GM12892 (cell line): Measurements from ENCODE around the gene FER.

Experiments
- POLR2A ChIP-seq: IDR thresholded peaks from 2 replicates; pipeline ENCODE4 v1.6.1; 2011; ENCODE audit warnings: low read depth, low read length, control low read depth
- POLR2AphosphoS5 ChIP-seq: IDR thresholded peaks from 2 replicates; pipeline ENCODE4 v1.6.1; 2011; ENCODE audit warnings: low read depth, low read length, control low read depth
- TAF1 ChIP-seq: IDR thresholded peaks from 2 replicates; pipeline ENCODE4 v1.6.1; 2011; ENCODE audit warnings: low read depth, mild to moderate bottlenecking, control low read depth, low read length, borderline replicate concordance

- TF ChIP-seq POLR2A: no peak
- no peak for TF ChIP-seq POLR2AphosphoS5
- no peak for TF ChIP-seq TAF1
Measured at GRCh38 chr5:108739376-108739775, 8.3 kb upstream of the FER start.
